Liver (tissue), 9 donors: ENCODE measurements around the gene CYBRD1. TPM values are rescaled to one million over a fixed set of nuclear protein-coding genes. Genes with fewer than 3 reads are reported as not detected.
A peak's percentile ranks its signal among the peaks of the same experiment; 100 is the strongest.

Experiments used
- DNase-seq: peaks from one replicate; pipeline ENCODE4 v3.0.0-alpha.2; 2017; ENCODE audit warnings: low spot score
- H3K27ac ChIP-seq, 2 donors: one replicate each; pipeline ENCODE4 v1.7.0; 2013; ENCODE audit warnings: inconsistent platforms in 2 of 2, low read length in 2 of 2, control low read depth in 1 of 2, low read depth in 1 of 2, mild to moderate bottlenecking in 1 of 2
- H3K27me3 ChIP-seq, 4 donors: one replicate each; pipeline versions ENCODE4 v1.6.1 to v1.7.0; 2013; ENCODE audit warnings: low read length in 3 of 4, inconsistent platforms in 1 of 4, mild to moderate bottlenecking in 1 of 4, moderate library complexity in 1 of 4; ENCODE audit not compliant: control insufficient read depth in 4 of 4, insufficient read depth in 4 of 4
- H3K36me3 ChIP-seq, 4 donors: one replicate each; pipeline versions ENCODE4 v1.6.1 to v1.7.0; 2013; ENCODE audit warnings: low read length in 3 of 4, mild to moderate bottlenecking in 3 of 4, low read depth in 1 of 4, moderate library complexity in 1 of 4; ENCODE audit not compliant: control insufficient read depth in 4 of 4, insufficient read depth in 3 of 4
- H3K4me1 ChIP-seq, 4 donors: one replicate each; pipeline versions ENCODE4 v1.6.1 to v1.7.0; 2013; ENCODE audit warnings: low read length in 3 of 4, mild to moderate bottlenecking in 3 of 4, moderate library complexity in 1 of 4; ENCODE audit not compliant: control insufficient read depth in 4 of 4, insufficient read depth in 4 of 4
- H3K4me3 ChIP-seq, 3 donors: one replicate each; pipeline versions ENCODE4 v1.6.1 to v1.7.0; 2013; ENCODE audit warnings: low read length in 3 of 3, control low read depth in 1 of 3, low read depth in 1 of 3, mild to moderate bottlenecking in 1 of 3
- H3K9ac ChIP-seq, 2 donors: one replicate each; pipeline ENCODE4 v1.7.0; 2013; ENCODE audit warnings: low read length in 2 of 2, mild to moderate bottlenecking in 2 of 2, moderate library complexity in 2 of 2, control low read depth in 1 of 2, low read depth in 1 of 2
- H3K9me3 ChIP-seq, 4 donors: one replicate each; pipeline versions ENCODE4 v1.6.1 to v1.7.0; 2013; ENCODE audit warnings: low read length in 3 of 4; ENCODE audit not compliant: control insufficient read depth in 4 of 4
- EGR1 ChIP-seq, 2 donors: IDR thresholded peaks; 2 replicates each; pipeline ENCODE4 v1.6.1; 2016 to 2018; ENCODE audit warnings: antibody characterized with exemption in 2 of 2, low read depth in 2 of 2
- FOXA1 ChIP-seq: IDR thresholded peaks from 2 replicates; pipeline ENCODE4 v1.6.1; 2016; ENCODE audit warnings: antibody characterized with exemption
- FOXA2 ChIP-seq: IDR thresholded peaks from 2 replicates; pipeline ENCODE4 v1.6.1; 2016; ENCODE audit warnings: antibody characterized with exemption
- GABPA ChIP-seq, 2 donors: IDR thresholded peaks in 1 of 2; conservative IDR thresholded peaks in 1 of 2; 2 replicates each; pipeline ENCODE4 v1.6.1; 2016; ENCODE audit warnings: antibody characterized with exemption in 2 of 2, mild to moderate bottlenecking in 1 of 2, moderate library complexity in 1 of 2
- HNF4A ChIP-seq, 2 donors: conservative IDR thresholded peaks; 2 replicates each; pipeline ENCODE4 v1.6.1; 2016; ENCODE audit warnings: antibody characterized with exemption in 2 of 2, mild to moderate bottlenecking in 2 of 2
- HNF4G ChIP-seq: IDR thresholded peaks from 2 replicates; pipeline ENCODE4 v1.6.1; 2016; ENCODE audit warnings: antibody characterized with exemption
- JUND ChIP-seq, 2 donors: IDR thresholded peaks; 2 replicates each; pipeline ENCODE4 v1.6.1; 2016; ENCODE audit warnings: antibody characterized with exemption in 2 of 2
- NR2F2 ChIP-seq: IDR thresholded peaks from 2 replicates; pipeline ENCODE4 v1.6.1; 2016; ENCODE audit warnings: antibody characterized with exemption
- RAD21 ChIP-seq, 2 donors: IDR thresholded peaks; 2 replicates each; pipeline ENCODE4 v1.6.1; 2016; ENCODE audit warnings: antibody characterized with exemption in 2 of 2, mild to moderate bottlenecking in 2 of 2
- RXRA ChIP-seq, 2 donors: IDR thresholded peaks; 2 replicates each; pipeline ENCODE4 v1.6.1; 2017 to 2018; ENCODE audit warnings: antibody characterized with exemption in 2 of 2, mild to moderate bottlenecking in 1 of 2
- SP1 ChIP-seq: IDR thresholded peaks from 2 replicates; pipeline ENCODE4 v1.6.1; 2018; ENCODE audit warnings: antibody characterized with exemption, mild to moderate bottlenecking
- TAF1 ChIP-seq: conservative IDR thresholded peaks from 2 replicates; pipeline ENCODE4 v1.6.1; 2016; ENCODE audit warnings: antibody characterized with exemption, mild to moderate bottlenecking
- YY1 ChIP-seq: IDR thresholded peaks from 2 replicates; pipeline ENCODE4 v1.6.1; 2016; ENCODE audit warnings: antibody characterized with exemption, mild to moderate bottlenecking
- WGBS: extraction: QIAGEN DNeasy Blood & Tissue Kit; methylation state at CpG from one replicate; pipeline ENCODE4 v1.1.7; 2013; 5-methylcytosine and 5-hydroxymethylcytosine counted together
- polyA plus RNA-seq, 2 donors: library from polyadenylated mRNA; stranded (reverse) in 1 of 2; unstranded in 1 of 2; fragments of 200-250 nt in 1 of 2; fragments of >200 nt in 1 of 2; fragmentation: Nextera tagmentation in 1 of 2; extraction: Ambion mirVana in 1 of 2; gene quantifications; one replicate each; pipeline versions ENCODE4 v1.2.1 to v1.2.3, GENCODE V29; 2013 to 2015
- total RNA-seq, 2 donors: library from RNA; depleted of rRNA; stranded (reverse); fragments of >200 nt; gene quantifications; one replicate each; pipeline ENCODE4 v1.2.3, GENCODE V29; 2014
- TF ChIP-seq, protein P1 (sequence below): IDR thresholded peaks from 2 replicates; pipeline ENCODE4 v1.6.1; 2016; ENCODE audit warnings: antibody characterized with exemption, mild to moderate bottlenecking
- TF ChIP-seq, protein P2 (sequence below): IDR thresholded peaks from 2 replicates; pipeline ENCODE4 v1.6.1; 2016; ENCODE audit warnings: antibody characterized with exemption
- TF ChIP-seq, protein P3 (sequence below): IDR thresholded peaks from 2 replicates; pipeline ENCODE4 v1.6.1; 2016; ENCODE audit warnings: antibody characterized with exemption
- TF ChIP-seq, protein P4 (sequence below): fragments of 150-350 bp; IDR thresholded peaks from 2 replicates; pipeline ENCODE4 v1.5.1; 2017; ENCODE audit warnings: improper control_type of control experiment, low read depth, low read length; ENCODE audit not compliant: missing input control
- TF ChIP-seq, protein P5 (sequence below): IDR thresholded peaks from 2 replicates; pipeline ENCODE4 v1.6.1; 2016; ENCODE audit warnings: antibody characterized with exemption
- donor health status: healthy.
- donor health status: healthy.
- donor health status: healthy.
- donor health status: healthy.
- donor health status: healthy.

The CYBRD1 gene
- total and polyA plus RNA-seq, 4 donors = 5.8 to 51.1 (median 9.4) TPM

DNA sequence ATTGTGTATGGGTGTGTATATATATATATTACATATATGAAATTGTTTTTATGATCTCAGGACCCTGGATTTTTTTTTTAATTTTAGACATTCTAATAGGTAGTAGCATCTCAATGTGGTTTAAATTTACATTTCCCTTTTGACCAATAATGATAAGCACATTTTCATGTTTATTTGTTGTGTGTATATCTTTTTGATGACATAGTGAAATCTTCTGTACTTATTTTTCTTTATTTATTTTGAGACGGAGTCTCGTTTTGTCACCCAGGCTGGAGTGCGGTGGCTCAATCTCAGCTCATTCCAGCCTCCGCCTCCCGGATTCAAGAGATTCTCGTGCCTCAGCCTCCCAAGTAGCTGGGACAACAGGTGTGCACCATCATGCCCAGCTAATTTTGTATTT lies 35.1 kb upstream of the CYBRD1 start:
- peaks cover 0 to 11% (median 4%) of the 10 kb centered on the region in 4 donors for H3K4me1 ChIP-seq
- no peak for TF ChIP-seq TAF1
- TF ChIP-seq, protein P1, sequence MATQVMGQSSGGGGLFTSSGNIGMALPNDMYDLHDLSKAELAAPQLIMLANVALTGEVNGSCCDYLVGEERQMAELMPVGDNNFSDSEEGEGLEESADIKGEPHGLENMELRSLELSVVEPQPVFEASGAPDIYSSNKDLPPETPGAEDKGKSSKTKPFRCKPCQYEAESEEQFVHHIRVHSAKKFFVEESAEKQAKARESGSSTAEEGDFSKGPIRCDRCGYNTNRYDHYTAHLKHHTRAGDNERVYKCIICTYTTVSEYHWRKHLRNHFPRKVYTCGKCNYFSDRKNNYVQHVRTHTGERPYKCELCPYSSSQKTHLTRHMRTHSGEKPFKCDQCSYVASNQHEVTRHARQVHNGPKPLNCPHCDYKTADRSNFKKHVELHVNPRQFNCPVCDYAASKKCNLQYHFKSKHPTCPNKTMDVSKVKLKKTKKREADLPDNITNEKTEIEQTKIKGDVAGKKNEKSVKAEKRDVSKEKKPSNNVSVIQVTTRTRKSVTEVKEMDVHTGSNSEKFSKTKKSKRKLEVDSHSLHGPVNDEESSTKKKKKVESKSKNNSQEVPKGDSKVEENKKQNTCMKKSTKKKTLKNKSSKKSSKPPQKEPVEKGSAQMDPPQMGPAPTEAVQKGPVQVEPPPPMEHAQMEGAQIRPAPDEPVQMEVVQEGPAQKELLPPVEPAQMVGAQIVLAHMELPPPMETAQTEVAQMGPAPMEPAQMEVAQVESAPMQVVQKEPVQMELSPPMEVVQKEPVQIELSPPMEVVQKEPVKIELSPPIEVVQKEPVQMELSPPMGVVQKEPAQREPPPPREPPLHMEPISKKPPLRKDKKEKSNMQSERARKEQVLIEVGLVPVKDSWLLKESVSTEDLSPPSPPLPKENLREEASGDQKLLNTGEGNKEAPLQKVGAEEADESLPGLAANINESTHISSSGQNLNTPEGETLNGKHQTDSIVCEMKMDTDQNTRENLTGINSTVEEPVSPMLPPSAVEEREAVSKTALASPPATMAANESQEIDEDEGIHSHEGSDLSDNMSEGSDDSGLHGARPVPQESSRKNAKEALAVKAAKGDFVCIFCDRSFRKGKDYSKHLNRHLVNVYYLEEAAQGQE = no peak
- no peak for TF ChIP-seq HNF4G
- TF ChIP-seq FOXA1 = no peak
- TF ChIP-seq EGR1 (IDR thresholded peaks at IDR 0.05; ENCODE audit: low read depth in 2 of 2) = no peak
- H3K9ac ChIP-seq = no peak overlapping the region
- 78% methylated on average over 6 of the region's 6 CpGs for WGBS
- no peak for DNase-seq
- peaks cover 0 to 5% (median 0%) of the 10 kb centered on the region in 4 donors for H3K36me3 ChIP-seq
- peak overlapping the region; percentile 40 to 64 for H3K27ac ChIP-seq
- H3K27me3 ChIP-seq = no peaks in the 10 kb centered on the region
- H3K9me3 ChIP-seq = peaks cover 0 to 2% (median 0%) of the 10 kb centered on the region in 4 donors
- H3K4me3 ChIP-seq = no peak overlapping the region

DNA sequence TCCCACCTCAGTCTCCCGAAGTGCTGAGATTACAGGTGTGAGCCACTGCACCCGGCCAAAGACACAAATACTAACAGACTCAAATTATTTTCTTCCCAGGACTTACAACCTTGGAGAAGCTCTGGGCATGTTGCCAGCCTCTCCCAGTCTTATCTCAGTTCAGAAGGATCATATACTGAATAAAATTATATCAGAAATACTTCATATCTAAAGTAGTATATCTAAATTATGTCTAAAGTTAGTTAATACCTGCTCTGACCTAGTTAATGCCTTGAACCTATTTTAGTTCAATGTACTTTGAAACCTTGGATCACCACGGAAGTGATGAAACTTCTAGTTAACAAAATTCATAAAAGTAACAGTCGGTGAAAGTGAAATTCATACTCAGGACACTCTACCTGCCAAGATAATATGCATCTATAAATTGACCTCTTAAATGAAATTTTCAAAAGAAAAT lies 34.4 kb upstream of the CYBRD1 start:
- no peak overlapping the region for H3K4me3 ChIP-seq
- WGBS = 33% methylated on average over 4 of the region's 4 CpGs

More for the DNA sequence above, 34.4 kb upstream of the CYBRD1 start:
- H3K27me3 ChIP-seq = no peaks in the 10 kb centered on the region
- H3K9me3 ChIP-seq = peaks cover 0 to 2% (median 0%) of the 10 kb centered on the region in 4 donors
- TF ChIP-seq RAD21 (IDR thresholded peaks at IDR 0.05) (no peak), YY1 (no peak), JUND (IDR thresholded peaks at IDR 0.05) (no peak), RXRA (IDR thresholded peaks at IDR 0.05) (peak; percentile 74 to 81), SP1 (peak; percentile 57), NR2F2 (no peak), FOXA1 (no peak), HNF4G (peak; percentile 53), FOXA2 (no peak), HNF4A (conservative IDR thresholded peaks at IDR 0.05) (peak; percentile 83 to 86), GABPA (IDR thresholded peaks at IDR 0.05 in 1 of 2, conservative IDR thresholded peaks at IDR 0.05 in 1 of 2) (peak; percentile 40 to 57), TAF1 (no peak), EGR1 (IDR thresholded peaks at IDR 0.05; ENCODE audit: low read depth in 2 of 2) (no peak)
- TF ChIP-seq, protein P1 = no peak
- TF ChIP-seq, protein P2, sequence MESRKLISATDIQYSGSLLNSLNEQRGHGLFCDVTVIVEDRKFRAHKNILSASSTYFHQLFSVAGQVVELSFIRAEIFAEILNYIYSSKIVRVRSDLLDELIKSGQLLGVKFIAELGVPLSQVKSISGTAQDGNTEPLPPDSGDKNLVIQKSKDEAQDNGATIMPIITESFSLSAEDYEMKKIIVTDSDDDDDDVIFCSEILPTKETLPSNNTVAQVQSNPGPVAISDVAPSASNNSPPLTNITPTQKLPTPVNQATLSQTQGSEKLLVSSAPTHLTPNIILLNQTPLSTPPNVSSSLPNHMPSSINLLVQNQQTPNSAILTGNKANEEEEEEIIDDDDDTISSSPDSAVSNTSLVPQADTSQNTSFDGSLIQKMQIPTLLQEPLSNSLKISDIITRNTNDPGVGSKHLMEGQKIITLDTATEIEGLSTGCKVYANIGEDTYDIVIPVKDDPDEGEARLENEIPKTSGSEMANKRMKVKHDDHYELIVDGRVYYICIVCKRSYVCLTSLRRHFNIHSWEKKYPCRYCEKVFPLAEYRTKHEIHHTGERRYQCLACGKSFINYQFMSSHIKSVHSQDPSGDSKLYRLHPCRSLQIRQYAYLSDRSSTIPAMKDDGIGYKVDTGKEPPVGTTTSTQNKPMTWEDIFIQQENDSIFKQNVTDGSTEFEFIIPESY = no peak
- TF ChIP-seq, protein P3, sequence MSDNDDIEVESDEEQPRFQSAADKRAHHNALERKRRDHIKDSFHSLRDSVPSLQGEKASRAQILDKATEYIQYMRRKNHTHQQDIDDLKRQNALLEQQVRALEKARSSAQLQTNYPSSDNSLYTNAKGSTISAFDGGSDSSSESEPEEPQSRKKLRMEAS = no peak
- TF ChIP-seq, protein P4, sequence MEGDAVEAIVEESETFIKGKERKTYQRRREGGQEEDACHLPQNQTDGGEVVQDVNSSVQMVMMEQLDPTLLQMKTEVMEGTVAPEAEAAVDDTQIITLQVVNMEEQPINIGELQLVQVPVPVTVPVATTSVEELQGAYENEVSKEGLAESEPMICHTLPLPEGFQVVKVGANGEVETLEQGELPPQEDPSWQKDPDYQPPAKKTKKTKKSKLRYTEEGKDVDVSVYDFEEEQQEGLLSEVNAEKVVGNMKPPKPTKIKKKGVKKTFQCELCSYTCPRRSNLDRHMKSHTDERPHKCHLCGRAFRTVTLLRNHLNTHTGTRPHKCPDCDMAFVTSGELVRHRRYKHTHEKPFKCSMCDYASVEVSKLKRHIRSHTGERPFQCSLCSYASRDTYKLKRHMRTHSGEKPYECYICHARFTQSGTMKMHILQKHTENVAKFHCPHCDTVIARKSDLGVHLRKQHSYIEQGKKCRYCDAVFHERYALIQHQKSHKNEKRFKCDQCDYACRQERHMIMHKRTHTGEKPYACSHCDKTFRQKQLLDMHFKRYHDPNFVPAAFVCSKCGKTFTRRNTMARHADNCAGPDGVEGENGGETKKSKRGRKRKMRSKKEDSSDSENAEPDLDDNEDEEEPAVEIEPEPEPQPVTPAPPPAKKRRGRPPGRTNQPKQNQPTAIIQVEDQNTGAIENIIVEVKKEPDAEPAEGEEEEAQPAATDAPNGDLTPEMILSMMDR = no peak
- TF ChIP-seq, protein P5, sequence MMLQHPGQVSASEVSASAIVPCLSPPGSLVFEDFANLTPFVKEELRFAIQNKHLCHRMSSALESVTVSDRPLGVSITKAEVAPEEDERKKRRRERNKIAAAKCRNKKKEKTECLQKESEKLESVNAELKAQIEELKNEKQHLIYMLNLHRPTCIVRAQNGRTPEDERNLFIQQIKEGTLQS = peak; percentile 75
- H3K4me1 ChIP-seq = peaks cover 0 to 11% (median 4%) of the 10 kb centered on the region in 4 donors
- H3K36me3 ChIP-seq = peaks cover 0 to 5% (median 0%) of the 10 kb centered on the region in 4 donors
- peak overlapping the region; percentile 51 to 64 for H3K27ac ChIP-seq
- H3K9ac ChIP-seq = peak overlapping the region in 1 of 2 donors; percentile 34
- DNase-seq = no peak
